ENCODE measurements around the gene ZDHHC14.
"Not testable (repeated sequence)": the region's sequence is repeated elsewhere in the genome, so short reads cannot be mapped to it uniquely, and the experiment has no call there.

The ZDHHC14 gene

GRCh38 chr6:157690441-157691210 is 309.6 kb downstream of the ZDHHC14 start:
- Histone ChIP-seq H3K4me3 (ENCODE audit: low read depth in 1 of 2, low read length in 2 of 2) (no peak overlapping the region), H3K4me1 (ENCODE audit: insufficient read depth, low read length) (no peaks in the 10 kb centered on the region), H3K9me3 (ENCODE audit: low read length) (no peaks in the 10 kb centered on the region), H3K9ac (ENCODE audit: low read length) (no peak overlapping the region), H3K27me3 (ENCODE audit: control insufficient read depth in 1 of 2, insufficient read depth in 2 of 2, low read length in 2 of 2) (no peaks in the 10 kb centered on the region), H3K36me3 (ENCODE audit: insufficient read depth, low read length) (no peaks in the 10 kb centered on the region), H3K27ac (ENCODE audit: low read depth, low read length) (no peak overlapping the region)

GRCh38 chr6:157691621-157692020 is 310.6 kb downstream of the ZDHHC14 start:
- H3K36me3 ChIP-seq (ENCODE audit: insufficient read depth, low read length); H3K9ac ChIP-seq (ENCODE audit: low read length); H3K27ac ChIP-seq (ENCODE audit: low read depth, low read length); H3K4me1 ChIP-seq (ENCODE audit: insufficient read depth, low read length); H3K27me3 ChIP-seq (ENCODE audit: control insufficient read depth in 1 of 2, insufficient read depth in 2 of 2, low read length in 2 of 2); H3K9me3 ChIP-seq (ENCODE audit: low read length); H3K4me3 ChIP-seq (ENCODE audit: low read depth in 1 of 2, low read length in 2 of 2): not testable (repeated sequence)

GRCh38 chr6:157693867-157694266 is 312.9 kb downstream of the ZDHHC14 start:
- Histone ChIP-seq H3K27me3 (ENCODE audit: control insufficient read depth in 1 of 2, insufficient read depth in 2 of 2, low read length in 2 of 2) (no peaks in the 10 kb centered on the region), H3K9ac (ENCODE audit: low read length) (no peak overlapping the region), H3K4me3 (ENCODE audit: low read depth in 1 of 2, low read length in 2 of 2) (no peak overlapping the region), H3K27ac (ENCODE audit: low read depth, low read length) (no peak overlapping the region), H3K9me3 (ENCODE audit: low read length) (no peaks in the 10 kb centered on the region), H3K4me1 (ENCODE audit: insufficient read depth, low read length) (no peaks in the 10 kb centered on the region), H3K36me3 (ENCODE audit: insufficient read depth, low read length) (no peaks in the 10 kb centered on the region)

- H3K4me1 ChIP-seq (ENCODE audit: insufficient read depth, low read length): no peaks in the 10 kb centered on the region
- H3K36me3 ChIP-seq (ENCODE audit: insufficient read depth, low read length): no peaks in the 10 kb centered on the region
- no peak overlapping the region for H3K27ac ChIP-seq (ENCODE audit: low read depth, low read length)
- no peak overlapping the region for H3K9ac ChIP-seq (ENCODE audit: low read length)
- no peaks in the 10 kb centered on the region for H3K27me3 ChIP-seq (ENCODE audit: control insufficient read depth in 1 of 2, insufficient read depth in 2 of 2, low read length in 2 of 2)
- H3K4me3 ChIP-seq (ENCODE audit: low read depth in 1 of 2, low read length in 2 of 2): no peak overlapping the region
- no peaks in the 10 kb centered on the region for H3K9me3 ChIP-seq (ENCODE audit: low read length)
Observed at GRCh38 chr6:157695301-157696040, 314.5 kb downstream of the ZDHHC14 start.

GRCh38 chr6:157699777-157700636 is 319.0 kb downstream of the ZDHHC14 start:
- Histone ChIP-seq H3K27me3 (ENCODE audit: control insufficient read depth in 1 of 2, insufficient read depth in 2 of 2, low read length in 2 of 2) (no peaks in the 10 kb centered on the region), H3K27ac (ENCODE audit: low read depth, low read length) (no peak overlapping the region), H3K36me3 (ENCODE audit: insufficient read depth, low read length) (no peaks in the 10 kb centered on the region), H3K4me3 (ENCODE audit: low read depth in 1 of 2, low read length in 2 of 2) (no peak overlapping the region), H3K4me1 (ENCODE audit: insufficient read depth, low read length) (no peaks in the 10 kb centered on the region), H3K9me3 (ENCODE audit: low read length) (no peaks in the 10 kb centered on the region), H3K9ac (ENCODE audit: low read length) (no peak overlapping the region)

GRCh38 chr6:157706351-157706750 is 325.4 kb downstream of the ZDHHC14 start:
- not testable (repeated sequence) for H3K27ac ChIP-seq (ENCODE audit: low read depth, low read length); H3K9me3 ChIP-seq (ENCODE audit: low read length); H3K27me3 ChIP-seq (ENCODE audit: control insufficient read depth in 1 of 2, insufficient read depth in 2 of 2, low read length in 2 of 2); H3K4me1 ChIP-seq (ENCODE audit: insufficient read depth, low read length); H3K4me3 ChIP-seq (ENCODE audit: low read depth in 1 of 2, low read length in 2 of 2); H3K9ac ChIP-seq (ENCODE audit: low read length); H3K36me3 ChIP-seq (ENCODE audit: insufficient read depth, low read length)

- Histone ChIP-seq H3K4me3 (ENCODE audit: low read depth in 1 of 2, low read length in 2 of 2) (no peak overlapping the region), H3K27ac (ENCODE audit: low read depth, low read length) (no peak overlapping the region), H3K36me3 (ENCODE audit: insufficient read depth, low read length) (no peaks in the 10 kb centered on the region), H3K9ac (ENCODE audit: low read length) (no peak overlapping the region), H3K9me3 (ENCODE audit: low read length) (no peaks in the 10 kb centered on the region), H3K4me1 (ENCODE audit: insufficient read depth, low read length) (no peaks in the 10 kb centered on the region), H3K27me3 (ENCODE audit: control insufficient read depth in 1 of 2, insufficient read depth in 2 of 2, low read length in 2 of 2) (no peaks in the 10 kb centered on the region)
Observed at GRCh38 chr6:157706883-157707282, 325.9 kb downstream of the ZDHHC14 start.

- Histone ChIP-seq H3K27ac (ENCODE audit: low read depth, low read length) (no peak overlapping the region), H3K4me3 (ENCODE audit: low read depth in 1 of 2, low read length in 2 of 2) (no peak overlapping the region), H3K36me3 (ENCODE audit: insufficient read depth, low read length) (no peaks in the 10 kb centered on the region), H3K27me3 (ENCODE audit: control insufficient read depth in 1 of 2, insufficient read depth in 2 of 2, low read length in 2 of 2) (no peaks in the 10 kb centered on the region), H3K4me1 (ENCODE audit: insufficient read depth, low read length) (no peaks in the 10 kb centered on the region), H3K9me3 (ENCODE audit: low read length) (no peaks in the 10 kb centered on the region), H3K9ac (ENCODE audit: low read length) (no peak overlapping the region)
Observed at GRCh38 chr6:157707576-157707975, 326.6 kb downstream of the ZDHHC14 start.

GRCh38 chr6:157708239-157708638 is 327.2 kb downstream of the ZDHHC14 start:
- H3K4me3 ChIP-seq (ENCODE audit: low read depth in 1 of 2, low read length in 2 of 2): no peak overlapping the region
- no peaks in the 10 kb centered on the region for H3K27me3 ChIP-seq (ENCODE audit: control insufficient read depth in 1 of 2, insufficient read depth in 2 of 2, low read length in 2 of 2)
- no peaks in the 10 kb centered on the region for H3K36me3 ChIP-seq (ENCODE audit: insufficient read depth, low read length)
- H3K9me3 ChIP-seq (ENCODE audit: low read length): no peaks in the 10 kb centered on the region
- no peaks in the 10 kb centered on the region for H3K4me1 ChIP-seq (ENCODE audit: insufficient read depth, low read length)
- H3K27ac ChIP-seq (ENCODE audit: low read depth, low read length): no peak overlapping the region
- no peak overlapping the region for H3K9ac ChIP-seq (ENCODE audit: low read length)

GRCh38 chr6:157708933-157709332 is 327.9 kb downstream of the ZDHHC14 start:
- Histone ChIP-seq H3K27ac (ENCODE audit: low read depth, low read length) (no peak overlapping the region), H3K4me1 (ENCODE audit: insufficient read depth, low read length) (no peaks in the 10 kb centered on the region), H3K27me3 (ENCODE audit: control insufficient read depth in 1 of 2, insufficient read depth in 2 of 2, low read length in 2 of 2) (no peaks in the 10 kb centered on the region), H3K4me3 (ENCODE audit: low read depth in 1 of 2, low read length in 2 of 2) (no peak overlapping the region), H3K36me3 (ENCODE audit: insufficient read depth, low read length) (no peaks in the 10 kb centered on the region), H3K9me3 (ENCODE audit: low read length) (no peaks in the 10 kb centered on the region), H3K9ac (ENCODE audit: low read length) (no peak overlapping the region)

- H3K36me3 ChIP-seq (ENCODE audit: insufficient read depth, low read length): no peaks in the 10 kb centered on the region
- no peak overlapping the region for H3K9ac ChIP-seq (ENCODE audit: low read length)
- H3K9me3 ChIP-seq (ENCODE audit: low read length): no peaks in the 10 kb centered on the region
- H3K27me3 ChIP-seq (ENCODE audit: control insufficient read depth in 1 of 2, insufficient read depth in 2 of 2, low read length in 2 of 2): no peaks in the 10 kb centered on the region
- H3K4me1 ChIP-seq (ENCODE audit: insufficient read depth, low read length): no peaks in the 10 kb centered on the region
- no peak overlapping the region for H3K4me3 ChIP-seq (ENCODE audit: low read depth in 1 of 2, low read length in 2 of 2)
- no peak overlapping the region for H3K27ac ChIP-seq (ENCODE audit: low read depth, low read length)
Observed at GRCh38 chr6:157709555-157709954, 328.6 kb downstream of the ZDHHC14 start.

Data from muscle layer of colon (tissue), 2 donors.